HG03097 (cell line): ENCODE measurements around the gene ANAPC5.
"Not testable (repeated sequence)": the region's sequence is repeated elsewhere in the genome, so short reads cannot be mapped to it uniquely, and the experiment has no call there.

Experiments used
- ATAC-seq: cut with Tn5 transposase; IDR thresholded peaks from one replicate; pipeline ENCODE4 v1.9.1; 2021; ENCODE audit not compliant: unreplicated experiment, low FRiP score

Gene ANAPC5

GRCh38 chr12:121318121-121318520 lies 34.1 kb downstream of the ANAPC5 start:
- ATAC-seq, result no peak

- no peak for ATAC-seq
These were observed 37.8 kb downstream of the ANAPC5 start for GRCh38 chr12:121314431-121314830.

- ATAC-seq, result not testable (repeated sequence)
These were observed 42.0 kb downstream of the ANAPC5 start for GRCh38 chr12:121310231-121310630.

GRCh38 chr12:121307397-121307796 lies 44.8 kb downstream of the ANAPC5 start:
- ATAC-seq, result not testable (repeated sequence)

- ATAC-seq, result no peak
These were observed 47.9 kb downstream of the ANAPC5 start for GRCh38 chr12:121304306-121304705.

- no peak for ATAC-seq
These were observed 50.3 kb downstream of the ANAPC5 start for GRCh38 chr12:121301876-121302275.

GRCh38 chr12:121300083-121300819 lies 52.0 kb downstream of the ANAPC5 start:
- ATAC-seq, result no peak

- ATAC-seq, result no peak
These were observed 52.5 kb downstream of the ANAPC5 start for GRCh38 chr12:121299662-121300061.

GRCh38 chr12:121298411-121298810 lies 53.8 kb downstream of the ANAPC5 start:
- ATAC-seq, result not testable (repeated sequence)

- ATAC-seq, result no peak
These were observed 54.7 kb downstream of the ANAPC5 start for GRCh38 chr12:121297435-121297991.

GRCh38 chr12:121296618-121297434 lies 55.4 kb downstream of the ANAPC5 start, which contains the start of gene CAMKK2:
CAMKK2 (minus strand) TSS chr12:121296709; CDS start chr12:121274526, 22,183 bp downstream.
- ATAC-seq, result peak; percentile 74

GRCh38 chr12:121295746-121296617 lies 56.2 kb downstream of the ANAPC5 start:
- peak; percentile 24 for ATAC-seq

GRCh38 chr12:121295116-121295745 lies 57.0 kb downstream of the ANAPC5 start:
- ATAC-seq, result no peak

- ATAC-seq, result no peak
These were observed 57.9 kb downstream of the ANAPC5 start for GRCh38 chr12:121294151-121294889.

- ATAC-seq, result no peak
These were observed 58.6 kb downstream of the ANAPC5 start for GRCh38 chr12:121293603-121294002.

GRCh38 chr12:121290410-121290809 lies 61.8 kb downstream of the ANAPC5 start:
- no peak for ATAC-seq

- no peak for ATAC-seq
These were observed 62.2 kb downstream of the ANAPC5 start for GRCh38 chr12:121289962-121290361.

- ATAC-seq, result no peak
These were observed 63.2 kb downstream of the ANAPC5 start for GRCh38 chr12:121288986-121289385.

- ATAC-seq, result no peak
These were observed 63.9 kb downstream of the ANAPC5 start for GRCh38 chr12:121288158-121288845.
